IMR-90 (cell line): ENCODE data around the gene DRC3. TPM values are rescaled to one million over a fixed set of nuclear protein-coding genes. Genes with fewer than 3 reads are reported as not detected.

Experiments used
- ATAC-seq: fragments of 200-7000 bp; cut with Tn5 transposase; 2 replicates; pipeline ENCODE4 v1.9.1; 2020; ENCODE audit warnings: low read depth, mild to moderate bottlenecking, moderate library complexity
- BruUV-seq: library from RNA; stranded (reverse); fragments of 400-500 nt; replicated peaks from 2 replicates; lab custom pipeline; 2021; lab: Mats Ljungman, UMichigan
- CTCF ChIA-PET: fragments of 300-600 bp; formaldehyde crosslinking; extraction: SDS; loops from one replicate; lab custom pipeline; 2021; ENCODE audit warnings: antibody characterized with exemption; lab: Yijun Ruan, JAX
- POLR2A ChIA-PET: fragments of 300-600 bp; sonication (Branson Sonifier 250); formaldehyde crosslinking; loops from one replicate; lab custom pipeline; 2022; ENCODE audit warnings: antibody characterized with exemption; ENCODE audit not compliant: unreplicated experiment; lab: Charles Lee
- DNase-seq: peaks from one replicate; pipeline ENCODE4 v3.0.0; 2013
- H2AFZ ChIP-seq: replicated peaks from 2 replicates; pipeline ENCODE3; 2013; ENCODE audit warnings: low read length, mild to moderate bottlenecking; ENCODE audit not compliant: poor library complexity
- H2AK5ac ChIP-seq: 2 replicates; pipeline ENCODE4 v1.6.1; 2013; ENCODE audit warnings: low read depth, low read length, inconsistent platforms
- H2AK9ac ChIP-seq: replicated peaks from 2 replicates; pipeline ENCODE3; 2013; ENCODE audit warnings: mild to moderate bottlenecking, low read depth, low read length, moderate library complexity; ENCODE audit not compliant: poor library complexity
- H2BK120ac ChIP-seq: 2 replicates; pipeline ENCODE4 v1.6.1; 2013; ENCODE audit warnings: low read depth, low read length, inconsistent platforms
- H2BK15ac ChIP-seq: 3 replicates; pipeline ENCODE4 v1.6.1; 2013; ENCODE audit warnings: low read depth, low read length, inconsistent platforms
- H2BK20ac ChIP-seq: 2 replicates; pipeline ENCODE4 v1.6.1; 2013; ENCODE audit warnings: low read depth, mild to moderate bottlenecking, inconsistent platforms, low read length, moderate library complexity
- H2BK5ac ChIP-seq: 2 replicates; pipeline ENCODE4 v1.6.1; 2013; ENCODE audit warnings: mild to moderate bottlenecking, low read depth, low read length, inconsistent platforms; ENCODE audit not compliant: poor library complexity, severe bottlenecking
- H3K14ac ChIP-seq: replicated peaks from 2 replicates; pipeline ENCODE4 v1.6.1; 2013; ENCODE audit warnings: low read depth, low read length, inconsistent platforms
- H3K18ac ChIP-seq: 2 replicates; pipeline ENCODE4 v1.6.1; 2013; ENCODE audit warnings: low read depth, low read length, control low read depth
- H3K23ac ChIP-seq: 2 replicates; pipeline ENCODE4 v1.6.1; 2013; ENCODE audit warnings: low read depth, low read length, inconsistent platforms
- H3K27ac ChIP-seq: 2 replicates; pipeline ENCODE4 v1.5.1; 2013; ENCODE audit warnings: mild to moderate bottlenecking, control low read depth, low read length; ENCODE audit not compliant: insufficient read depth
- H3K27me3 ChIP-seq: 2 replicates; pipeline ENCODE4 v1.6.1; 2013; ENCODE audit warnings: low read length; ENCODE audit not compliant: control insufficient read depth, insufficient read depth
- H3K36me3 ChIP-seq: 2 replicates; pipeline ENCODE4 v1.6.1; 2013; ENCODE audit warnings: low read length, mixed read lengths; ENCODE audit not compliant: control insufficient read depth, insufficient read depth
- H3K4ac ChIP-seq: 2 replicates; pipeline ENCODE4 v1.6.1; 2013; ENCODE audit warnings: low read depth, low read length, inconsistent platforms
- H3K4me1 ChIP-seq: 2 replicates; pipeline ENCODE4 v1.6.1; 2013; ENCODE audit warnings: low read length, mixed read lengths; ENCODE audit not compliant: control insufficient read depth, insufficient read depth
- H3K4me2 ChIP-seq: 2 replicates; pipeline ENCODE4 v1.6.1; 2013; ENCODE audit warnings: low read depth, mild to moderate bottlenecking, control low read depth, low read length, moderate library complexity
- H3K4me3 ChIP-seq: 2 replicates; pipeline ENCODE4 v1.5.1; 2013; ENCODE audit warnings: low read depth, mild to moderate bottlenecking, control low read depth, low read length, moderate library complexity; ENCODE audit not compliant: insufficient read depth
- H3K56ac ChIP-seq: 2 replicates; pipeline ENCODE4 v1.6.1; 2013; ENCODE audit warnings: low read length, inconsistent platforms; ENCODE audit not compliant: insufficient read depth; ENCODE audit errors: extremely low read depth
- H3K79me1 ChIP-seq, 2 experiments: 2 replicates each; pipeline ENCODE4 v1.6.1; 2013; ENCODE audit warnings: low read length in 2 of 2, inconsistent platforms in 1 of 2, low read depth in 1 of 2
- H3K9ac ChIP-seq: 2 replicates; pipeline ENCODE4 v1.6.1; 2013; ENCODE audit warnings: low read depth, low read length, control low read depth
- H3K9me1 ChIP-seq: 2 replicates; pipeline ENCODE4 v1.6.1; 2013; ENCODE audit warnings: low read length, inconsistent platforms; ENCODE audit not compliant: insufficient read depth
- H3K9me3 ChIP-seq: 2 replicates; pipeline ENCODE4 v1.6.1; 2013; ENCODE audit warnings: low read length; ENCODE audit not compliant: control insufficient read depth, insufficient read depth
- H4K20me1 ChIP-seq: 2 replicates; pipeline ENCODE4 v1.6.1; 2013; ENCODE audit warnings: low read length, inconsistent platforms; ENCODE audit not compliant: insufficient read depth
- H4K5ac ChIP-seq: 2 replicates; pipeline ENCODE4 v1.6.1; 2013; ENCODE audit warnings: mild to moderate bottlenecking, low read depth, low read length, control low read depth
- H4K8ac ChIP-seq, 2 experiments: 2 replicates each; pipeline ENCODE4 v1.6.1; 2013; ENCODE audit warnings: low read depth in 2 of 2, low read length in 2 of 2, control low read depth in 1 of 2, inconsistent platforms in 1 of 2
- H4K91ac ChIP-seq: 2 replicates; pipeline ENCODE4 v1.6.1; 2013; ENCODE audit warnings: low read depth, low read length, inconsistent platforms; ENCODE audit not compliant: insufficient read depth
- CHD1 ChIP-seq: IDR thresholded peaks from 2 replicates; pipeline ENCODE4 v1.6.1; 2012; ENCODE audit warnings: low read depth, low read length, improper control_type of control experiment
- FOS ChIP-seq: fragments of 150-350 bp; IDR thresholded peaks from 2 replicates; pipeline ENCODE4 v1.6.1; 2016; ENCODE audit warnings: low read depth, low read length
- MAFK ChIP-seq: IDR thresholded peaks from 2 replicates; pipeline ENCODE4 v1.6.1; 2012; ENCODE audit warnings: low read depth, low read length, improper control_type of control experiment
- RFX5 ChIP-seq: IDR thresholded peaks from 2 replicates; pipeline ENCODE4 v1.8.0; 2012; ENCODE audit warnings: low read depth, mild to moderate bottlenecking, low read length, moderate library complexity
- WGBS, 2 experiments: methylation state at CpG; one replicate each; pipeline versions ENCODE4 v1.1.5 to v1.1.7; 2013; ENCODE audit warnings: missing lambda C conversion rate in 2 of 2; ENCODE audit not compliant: insufficient read length in 1 of 2; ENCODE audit errors: extremely low coverage in 2 of 2; 5-methylcytosine and 5-hydroxymethylcytosine counted together
- dilution Hi-C: fragments of 300-500 bp; cut with HindIII; formaldehyde crosslinking; loops from one replicate; pipeline ENCODE4 v1.14.3; 2018; ENCODE audit warnings: low sequenced_read_pairs; ENCODE audit not compliant: unreplicated experiment
- in situ Hi-C: fragments of 300-500 bp; cut with MboI; formaldehyde crosslinking; loops from 3 replicates; pipeline ENCODE4 v1.14.3; 2019; ENCODE audit warnings: low sequenced_read_pairs, inconsistent platforms, mixed read lengths
- intact Hi-C: fragments of 100-400 bp; cut with micrococcal nuclease; formaldehyde crosslinking; loops from 2 replicates; pipeline ENCODE4 v1.10.0; 2022
- polyA plus RNA-seq, 3 experiments: library from polyadenylated mRNA; depleted of rRNA; stranded (reverse); fragments of >200 nt; gene quantifications; 2 replicates each; pipeline ENCODE4 v1.2.3, GENCODE V29; 2012; ENCODE audit warnings: low replicate concordance in 1 of 3
- total RNA-seq: library from RNA; depleted of rRNA; stranded (reverse); fragments of >200 nt; gene quantifications from 2 replicates; pipeline ENCODE4 v1.2.3, GENCODE V29; 2012

Gene DRC3
- total and polyA plus RNA-seq, 2 of the 4 experiments (the other 2 are of a cell fraction): 0.55 to 0.72 TPM

DNA sequence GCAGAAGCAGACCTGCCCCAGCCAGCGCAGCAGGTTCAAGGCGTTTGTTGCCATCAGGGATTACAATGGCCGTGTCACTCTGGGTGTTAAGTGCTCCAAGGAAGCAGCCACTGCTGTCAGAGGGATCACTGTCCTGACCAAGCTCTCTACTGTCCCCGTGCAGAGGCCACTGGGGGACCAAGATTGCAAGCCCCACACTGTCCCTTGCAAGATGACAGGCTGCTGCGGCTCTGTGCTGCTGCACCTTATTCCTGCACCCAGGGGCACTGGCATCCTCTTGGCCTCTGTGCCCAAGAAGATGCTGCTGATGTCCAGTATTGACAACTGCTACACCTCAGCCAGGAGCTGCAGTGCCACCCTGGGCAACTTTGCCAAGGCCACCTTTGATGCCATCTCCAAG, 38.6 kb downstream of the DRC3 start:
- Histone ChIP-seq H3K4me1 (peaks cover 8% of the 10 kb centered on the region), H3K4me2 (no peak overlapping the region), H2AK5ac (no peak overlapping the region), H2BK5ac (no peak overlapping the region), H4K91ac (no peak overlapping the region), H4K5ac (no peak overlapping the region), H3K4me3 (no peak overlapping the region), H3K27ac (no peak overlapping the region), H4K20me1 (no peaks in the 10 kb centered on the region), H2AK9ac (no peak overlapping the region), H3K36me3 (peaks cover 7% of the 10 kb centered on the region), H3K9ac (no peak overlapping the region), H3K56ac (no peak overlapping the region), H3K18ac (no peak overlapping the region), H3K14ac (no peak overlapping the region), H2AFZ (no peak overlapping the region), H3K79me1 (no peaks in the 10 kb centered on the region; a peak in 1 of 4 replicates), H2BK20ac (no peak overlapping the region), H2BK120ac (no peak overlapping the region), H4K8ac (no peak overlapping the region), H3K9me1 (peaks cover 16% of the 10 kb centered on the region), H3K9me3 (peaks cover 2% of the 10 kb centered on the region; the same call in 1 of the 2 replicates), H3K4ac (no peak overlapping the region), H2BK15ac (no peak overlapping the region), H3K27me3 (no peaks in the 10 kb centered on the region), H3K23ac (no peak overlapping the region)
- dilution Hi-C loops (no loop called here), in situ Hi-C loops (no loop called here), intact Hi-C loops (no loop called here)
- BruUV-seq: no TSS peak
- TF ChIP-seq RFX5: no peak
- TF ChIP-seq FOS: no peak
- no peak for TF ChIP-seq CHD1
- no peak for TF ChIP-seq MAFK
- no peak for DNase-seq
- WGBS, 2 experiments: 90% methylated on average over 5 of the region's 5 CpGs; no CpG with 5 or more reads in 1 of the 2 experiments
- CTCF ChIA-PET: interaction anchor here (0.7 kb wide), 1 partner anchor 121 kb away, joined by 3 read pairs; no protein-coding TSS in a partner anchor
- no peak for ATAC-seq
- POLR2A ChIA-PET: no interaction called here
